Measurements from ENCODE around the gene NTN5. TPM values are rescaled to one million over a fixed set of nuclear protein-coding genes. Genes with fewer than 3 reads are reported as not detected.

The NTN5 gene
- total and polyA plus RNA-seq, 11 donors = 0.11 to 0.42 (median 0.16) TPM; not detected in 7

GRCh38 chr19:48664476-48664875, 8.3 kb downstream of the NTN5 start:
- Histone ChIP-seq H3K9me3 (no peaks in the 10 kb centered on the region), H3K36me3 (no peaks in the 10 kb centered on the region), H3K27ac (no peak overlapping the region), H3K4me3 (no peak overlapping the region), H3K27me3 (no peaks in the 10 kb centered on the region), H3K4me1 (peaks cover 0 to 15% (median 7%) of the 10 kb centered on the region in 12 donors)
- intact Hi-C loops (cut with DNase I) = no loop called here
- no peak for ATAC-seq
- WGBS, 4 donors = 85 to 91% (median 88%) methylated on average over 13 to 14 of the region's 14 CpGs
- TF ChIP-seq POLR2A (IDR thresholded peaks at IDR 0.05) = no peak
- TF ChIP-seq, protein P1, sequence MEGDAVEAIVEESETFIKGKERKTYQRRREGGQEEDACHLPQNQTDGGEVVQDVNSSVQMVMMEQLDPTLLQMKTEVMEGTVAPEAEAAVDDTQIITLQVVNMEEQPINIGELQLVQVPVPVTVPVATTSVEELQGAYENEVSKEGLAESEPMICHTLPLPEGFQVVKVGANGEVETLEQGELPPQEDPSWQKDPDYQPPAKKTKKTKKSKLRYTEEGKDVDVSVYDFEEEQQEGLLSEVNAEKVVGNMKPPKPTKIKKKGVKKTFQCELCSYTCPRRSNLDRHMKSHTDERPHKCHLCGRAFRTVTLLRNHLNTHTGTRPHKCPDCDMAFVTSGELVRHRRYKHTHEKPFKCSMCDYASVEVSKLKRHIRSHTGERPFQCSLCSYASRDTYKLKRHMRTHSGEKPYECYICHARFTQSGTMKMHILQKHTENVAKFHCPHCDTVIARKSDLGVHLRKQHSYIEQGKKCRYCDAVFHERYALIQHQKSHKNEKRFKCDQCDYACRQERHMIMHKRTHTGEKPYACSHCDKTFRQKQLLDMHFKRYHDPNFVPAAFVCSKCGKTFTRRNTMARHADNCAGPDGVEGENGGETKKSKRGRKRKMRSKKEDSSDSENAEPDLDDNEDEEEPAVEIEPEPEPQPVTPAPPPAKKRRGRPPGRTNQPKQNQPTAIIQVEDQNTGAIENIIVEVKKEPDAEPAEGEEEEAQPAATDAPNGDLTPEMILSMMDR (IDR thresholded peaks at IDR 0.05) = no peak
- DNase-seq = no peak

DNA sequence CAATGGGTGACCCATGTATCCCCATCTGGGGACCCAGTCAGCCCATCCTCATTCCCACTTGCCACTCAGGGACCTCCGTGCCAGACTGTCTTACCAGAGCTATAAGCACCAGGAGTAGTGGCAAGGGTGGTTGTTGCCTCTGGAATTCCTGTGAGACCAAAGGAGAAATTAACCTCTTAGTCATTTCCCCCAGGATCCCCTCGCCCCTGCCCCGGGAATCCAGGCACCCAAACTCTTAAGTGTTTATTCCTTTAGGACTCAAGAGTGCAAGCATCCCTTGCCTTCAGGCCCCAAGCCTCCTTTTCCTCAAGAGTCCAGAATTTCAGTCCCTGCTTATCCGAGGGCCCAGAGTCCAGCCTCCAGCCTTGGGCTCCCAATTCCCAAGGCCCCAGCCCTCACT, 9.2 kb downstream of the NTN5 start:
- H3K9me3 ChIP-seq = no peaks in the 10 kb centered on the region
- H3K4me3 ChIP-seq = no peak overlapping the region
- H3K27me3 ChIP-seq = no peaks in the 10 kb centered on the region
- DNase-seq (no peak), ATAC-seq (no peak)
- intact Hi-C loops (cut with DNase I) = no loop called here
- H3K27ac ChIP-seq = no peak overlapping the region
- no peaks in the 10 kb centered on the region for H3K36me3 ChIP-seq
- 91 to 95% (median 92%) methylated on average over 4 of the region's 4 CpGs for WGBS, 4 donors
- TF ChIP-seq, protein P1 (IDR thresholded peaks at IDR 0.05) = no peak
- H3K4me1 ChIP-seq = peaks cover 0 to 15% (median 7%) of the 10 kb centered on the region in 12 donors

DNA sequence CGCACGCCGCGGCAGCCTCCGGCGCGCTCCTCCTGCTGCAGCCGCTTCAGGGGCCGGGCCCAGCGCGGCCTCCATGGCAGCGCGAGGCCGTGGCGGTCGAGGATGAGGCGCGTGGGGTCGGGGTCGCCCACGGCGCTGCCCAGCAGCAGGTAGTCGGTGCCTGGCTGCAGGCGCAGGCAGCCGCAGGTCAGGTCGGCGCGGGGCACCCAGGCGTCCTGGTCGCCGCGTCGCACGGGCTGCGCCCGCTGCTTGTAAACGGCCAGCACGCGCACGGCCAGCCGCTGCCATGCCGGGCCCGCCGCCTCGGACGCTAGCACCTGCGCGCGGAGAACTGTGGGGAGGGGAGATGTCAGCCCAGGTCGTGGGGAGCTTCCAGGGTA, 11.1 kb downstream of the NTN5 start:
- TF ChIP-seq, protein P1 (IDR thresholded peaks at IDR 0.05) = no peak
- TF ChIP-seq POLR2A (IDR thresholded peaks at IDR 0.05) = no peak
- H3K4me1 ChIP-seq = peaks cover 0 to 15% (median 7%) of the 10 kb centered on the region in 12 donors
- no peak overlapping the region for H3K27ac ChIP-seq
- ATAC-seq (no peak), DNase-seq (no peak)
- intact Hi-C loops (cut with DNase I) = no loop called here
- H3K36me3 ChIP-seq = no peaks in the 10 kb centered on the region
- no peaks in the 10 kb centered on the region for H3K9me3 ChIP-seq
- H3K27me3 ChIP-seq = no peaks in the 10 kb centered on the region
- H3K4me3 ChIP-seq = no peak overlapping the region
- 90 to 95% (median 93%) methylated on average over 43 to 50 of the region's 50 CpGs for WGBS, 4 donors

DNA sequence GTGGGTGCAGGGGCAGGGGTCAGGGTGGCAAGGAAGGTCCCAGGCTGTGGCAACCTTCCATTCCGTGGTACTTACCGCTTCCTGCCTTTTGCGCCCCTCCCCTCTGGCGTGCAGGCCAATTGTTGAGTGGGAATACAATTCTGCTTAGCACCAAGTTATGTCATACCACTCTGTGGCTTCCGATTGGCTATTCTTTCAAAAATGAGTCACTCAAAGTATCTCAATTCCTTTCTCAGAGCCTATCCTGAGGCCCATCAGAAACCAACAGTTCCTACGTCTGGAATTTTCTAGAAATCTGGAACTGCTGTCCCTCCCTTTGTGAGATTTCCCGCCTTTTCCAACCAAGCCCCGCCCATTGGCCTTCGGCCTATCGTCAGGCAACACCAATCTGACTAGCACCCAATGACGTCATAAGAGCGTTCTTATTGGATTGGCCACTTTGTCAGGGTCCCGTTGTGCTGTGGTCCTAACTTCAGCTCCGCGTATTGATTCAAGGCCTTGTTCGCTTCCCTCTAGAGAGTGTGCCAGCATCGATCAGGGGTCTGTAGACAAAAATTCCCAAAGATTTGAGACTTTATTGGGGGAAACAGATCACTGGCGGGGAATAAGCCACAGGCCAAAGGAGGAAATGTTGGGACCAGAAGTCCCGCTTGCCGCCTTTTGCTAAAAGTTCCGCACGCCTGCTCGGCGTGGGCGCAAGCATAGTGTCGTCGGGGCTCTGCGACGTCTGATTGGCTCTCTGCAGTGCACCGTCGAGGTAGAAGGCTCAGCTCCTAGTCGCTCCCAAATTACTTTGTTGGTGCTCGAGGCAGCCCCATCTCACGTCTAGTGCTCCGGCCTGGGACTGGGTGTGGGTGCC, 11.7 kb downstream of the NTN5 start:
- Histone ChIP-seq H3K4me1 (peaks cover 0 to 15% (median 7%) of the 10 kb centered on the region in 12 donors), H3K27ac (peak overlapping the region in 11 of 12 donors; percentile 14 to 73 (median 47)), H3K9me3 (no peaks in the 10 kb centered on the region), H3K27me3 (no peaks in the 10 kb centered on the region), H3K4me3 (peak overlapping the region in 4 of 12 donors; percentile 0 to 31 (median 14)), H3K36me3 (no peaks in the 10 kb centered on the region)
- intact Hi-C loops (cut with DNase I) = no loop called here
- DNase-seq (peak; percentile 89 to 92 (median 90)), ATAC-seq (peak; percentile 89 to 96 (median 92))
- no peak for TF ChIP-seq POLR2A (IDR thresholded peaks at IDR 0.05)
- TF ChIP-seq, protein P1 (IDR thresholded peaks at IDR 0.05) = no peak
- WGBS, 4 donors = 55 to 65% (median 63%) methylated on average over 35 of the region's 35 CpGs

Measured in heart left ventricle (tissue), 16 donors.